Measurements from ENCODE around the gene MOG.

DNA sequence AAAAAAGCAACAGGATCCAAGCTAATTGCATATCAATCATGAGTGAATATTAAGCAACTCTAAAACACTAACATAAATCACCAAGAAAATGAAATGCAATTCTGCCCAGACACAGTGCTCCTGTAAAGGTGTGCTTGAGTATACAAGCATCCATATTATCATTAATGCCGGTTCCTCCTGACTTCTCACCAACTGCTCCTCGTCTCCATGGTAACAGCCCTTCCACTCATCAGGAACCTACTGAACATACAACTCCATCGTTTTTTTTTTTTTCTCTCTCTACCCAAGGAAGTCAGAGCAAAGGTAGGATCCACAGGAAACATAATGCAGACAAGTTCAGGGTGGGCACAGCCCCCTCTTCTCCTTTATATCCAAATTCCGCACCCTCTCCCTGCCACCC lies 36.3 kb upstream of the MOG start:
- TF ChIP-seq, protein P1, sequence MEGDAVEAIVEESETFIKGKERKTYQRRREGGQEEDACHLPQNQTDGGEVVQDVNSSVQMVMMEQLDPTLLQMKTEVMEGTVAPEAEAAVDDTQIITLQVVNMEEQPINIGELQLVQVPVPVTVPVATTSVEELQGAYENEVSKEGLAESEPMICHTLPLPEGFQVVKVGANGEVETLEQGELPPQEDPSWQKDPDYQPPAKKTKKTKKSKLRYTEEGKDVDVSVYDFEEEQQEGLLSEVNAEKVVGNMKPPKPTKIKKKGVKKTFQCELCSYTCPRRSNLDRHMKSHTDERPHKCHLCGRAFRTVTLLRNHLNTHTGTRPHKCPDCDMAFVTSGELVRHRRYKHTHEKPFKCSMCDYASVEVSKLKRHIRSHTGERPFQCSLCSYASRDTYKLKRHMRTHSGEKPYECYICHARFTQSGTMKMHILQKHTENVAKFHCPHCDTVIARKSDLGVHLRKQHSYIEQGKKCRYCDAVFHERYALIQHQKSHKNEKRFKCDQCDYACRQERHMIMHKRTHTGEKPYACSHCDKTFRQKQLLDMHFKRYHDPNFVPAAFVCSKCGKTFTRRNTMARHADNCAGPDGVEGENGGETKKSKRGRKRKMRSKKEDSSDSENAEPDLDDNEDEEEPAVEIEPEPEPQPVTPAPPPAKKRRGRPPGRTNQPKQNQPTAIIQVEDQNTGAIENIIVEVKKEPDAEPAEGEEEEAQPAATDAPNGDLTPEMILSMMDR (IDR thresholded peaks at IDR 0.05): no peak
- no peak for TF ChIP-seq ZFX (IDR thresholded peaks at IDR 0.05; ENCODE audit: borderline replicate concordance)

Measured in 22Rv1 (cell line).